OCI-LY7 (cell line): ENCODE measurements around the gene ZNF513. TPM values are rescaled to one million over a fixed set of nuclear protein-coding genes. Genes with fewer than 3 reads are reported as not detected.

Source experiments
- BruUV-seq: library from RNA; stranded (reverse); fragments of 400-500 nt; replicated peaks from 2 replicates; lab custom pipeline; 2021; lab: Mats Ljungman, UMichigan
- CTCF ChIA-PET: fragments of 300-600 bp; sonication (Branson Sonifier 250); formaldehyde crosslinking; loops from one replicate; lab custom pipeline; 2022; ENCODE audit warnings: antibody characterized with exemption; ENCODE audit not compliant: unreplicated experiment; lab: Charles Lee
- POLR2A ChIA-PET: fragments of 300-600 bp; sonication (Branson Sonifier 250); formaldehyde crosslinking; loops from one replicate; lab custom pipeline; 2022; ENCODE audit warnings: antibody characterized with exemption; lab: Charles Lee
- DNase-seq: peaks from one replicate; pipeline ENCODE4 v3.0.0-alpha.2; 2015; ENCODE audit warnings: low spot score
- H2AFZ ChIP-seq: fragments of 200-600 bp; sonication (generic), shearing (Covaris generic); 2 replicates; pipeline ENCODE4 v1.6.1; 2014; ENCODE audit warnings: mild to moderate bottlenecking, antibody characterized with exemption, low read length, moderate library complexity
- H3K27ac ChIP-seq: fragments of 200-600 bp; sonication (generic); 2 replicates; pipeline ENCODE4 v1.5.1; 2014; ENCODE audit warnings: mixed run types, low read depth, mild to moderate bottlenecking, moderate library complexity, low read length, inconsistent platforms; ENCODE audit not compliant: poor library complexity, severe bottlenecking
- H3K36me3 ChIP-seq: fragments of 200-600 bp; sonication (generic); 2 replicates; pipeline ENCODE4 v1.6.1; 2014; ENCODE audit warnings: mild to moderate bottlenecking, antibody characterized with exemption, low read length, moderate library complexity, mixed read lengths; ENCODE audit not compliant: insufficient read depth
- H3K4me1 ChIP-seq: fragments of 200-600 bp; sonication (generic); 2 replicates; pipeline ENCODE4 v1.5.1; 2014; ENCODE audit warnings: mild to moderate bottlenecking, low read length; ENCODE audit not compliant: insufficient read depth, poor library complexity, severe bottlenecking
- H3K4me2 ChIP-seq: fragments of 200-600 bp; sonication (generic); 2 replicates; pipeline ENCODE4 v1.6.1; 2014; ENCODE audit warnings: mild to moderate bottlenecking, low read length
- H3K4me3 ChIP-seq: fragments of 200-600 bp; sonication (generic); 2 replicates; pipeline ENCODE4 v1.5.1; 2014; ENCODE audit warnings: mild to moderate bottlenecking, low read depth, low read length; ENCODE audit not compliant: poor library complexity, severe bottlenecking
- H3K79me2 ChIP-seq: fragments of 200-600 bp; sonication (generic); 2 replicates; pipeline ENCODE4 v1.6.1; 2016; ENCODE audit warnings: low read depth, mild to moderate bottlenecking, low read length, moderate library complexity, mixed read lengths; ENCODE audit not compliant: insufficient read depth
- H3K9me2 ChIP-seq: fragments of 200-600 bp; sonication (generic); 2 replicates; pipeline ENCODE4 v1.6.1; 2016; ENCODE audit warnings: mild to moderate bottlenecking, low read length, mixed read lengths; ENCODE audit not compliant: insufficient read depth
- H3K9me3 ChIP-seq: fragments of 200-600 bp; sonication (generic); 2 replicates; pipeline ENCODE4 v1.6.1; 2014; ENCODE audit warnings: mild to moderate bottlenecking, mixed run types, low read length, mixed read lengths
- H4K20me1 ChIP-seq: fragments of 200-600 bp; sonication (generic); 2 replicates; pipeline ENCODE4 v1.6.1; 2014; ENCODE audit warnings: mild to moderate bottlenecking, antibody characterized with exemption, low read length, moderate library complexity, mixed read lengths; ENCODE audit not compliant: insufficient read depth
- EZH2phosphoT487 ChIP-seq: fragments of 200-600 bp; sonication (generic); IDR thresholded peaks from 2 replicates; pipeline ENCODE4 v1.6.1; 2018; ENCODE audit warnings: low read depth, borderline replicate concordance, mild to moderate bottlenecking, mixed run types, antibody characterized with exemption, low read length, moderate library complexity, mixed read lengths
- intact Hi-C: fragments of 100-400 bp; cut with micrococcal nuclease; formaldehyde crosslinking; loops from one replicate; pipeline ENCODE4 v1.10.0; 2022; ENCODE audit not compliant: unreplicated experiment
- total RNA-seq, 2 experiments: library from RNA; depleted of rRNA in 1 of 2; stranded (reverse); fragments of >200 nt in 1 of 2; shearing (Covaris generic) in 1 of 2; gene quantifications; 2 replicates each; pipeline ENCODE4 v1.2.3, GENCODE V29; 2014 to 2022
- TF ChIP-seq, protein P1 (sequence below): fragments of 200-600 bp; sonication (generic); conservative IDR thresholded peaks from 2 replicates; pipeline ENCODE4 v1.5.1; 2014; ENCODE audit warnings: mild to moderate bottlenecking, antibody characterized with exemption, low read length, moderate library complexity, mixed read lengths

The ZNF513 gene
- total RNA-seq, 2 experiments from 2014 or later: 10.0 to 10.9 TPM

DNA sequence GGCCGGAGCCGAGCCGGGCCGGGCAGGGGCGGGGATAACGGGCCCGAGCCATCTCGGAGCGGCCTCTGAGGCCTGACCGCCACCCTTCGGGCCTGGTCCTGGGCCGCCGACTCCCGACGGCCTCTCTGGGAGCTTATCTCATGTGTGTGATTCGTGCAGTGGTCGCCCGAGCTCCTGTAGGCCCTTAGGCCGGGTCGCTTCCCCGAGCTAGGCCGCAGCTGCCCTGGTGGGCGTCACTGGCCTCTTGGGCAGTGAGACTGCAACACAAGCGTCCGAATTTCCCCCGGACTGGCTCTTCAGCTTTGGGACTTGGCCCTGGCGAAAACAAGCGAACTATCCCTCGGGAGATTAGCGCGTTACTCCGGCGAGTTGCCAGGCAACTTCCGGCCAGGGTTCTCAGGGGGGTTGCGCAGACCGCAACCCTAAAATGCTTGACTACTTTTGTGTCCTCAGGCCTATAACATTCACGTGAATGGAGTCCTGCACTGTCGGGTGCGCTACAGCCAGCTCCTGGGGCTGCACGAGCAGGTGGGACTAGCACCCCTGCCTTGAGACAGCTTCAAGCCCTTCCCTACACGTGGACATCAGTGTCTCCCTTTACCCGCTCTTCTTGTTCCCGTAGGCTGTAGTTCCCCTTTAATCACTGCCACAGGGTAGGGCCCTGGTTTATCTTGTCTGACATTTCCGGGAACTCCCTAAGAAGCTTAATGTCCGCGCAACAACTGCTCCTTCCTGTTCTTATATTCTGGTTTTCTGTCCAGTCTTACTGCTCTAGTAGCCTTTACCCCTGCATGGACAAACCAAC, 9.5 kb downstream of the ZNF513 start:
- Histone ChIP-seq H3K4me2 (peak overlapping the region; percentile 99), H3K79me2 (peaks cover 35% of the 10 kb centered on the region), H3K36me3 (peaks cover 68% of the 10 kb centered on the region), H3K9me2 (no peaks in the 10 kb centered on the region), H4K20me1 (no peaks in the 10 kb centered on the region), H2AFZ (peak overlapping the region; percentile 12; the same call in 1 of the 2 replicates), H3K4me3 (peak overlapping the region; percentile 90), H3K27ac (peak overlapping the region; percentile 68), H3K4me1 (peaks cover 27% of the 10 kb centered on the region), H3K9me3 (no peaks in the 10 kb centered on the region)
- ChIA-PET CTCF (interaction anchor here (0.6 kb wide), 1 partner anchor 25 kb away, joined by 3 read pairs; no protein-coding TSS in a partner anchor), POLR2A (interaction anchor here (0.6 to 2.2 kb wide), 5 partner anchors 9 to 215 kb away, joined by 3 to 18 read pairs (median 3); partner anchors contain the start of genes GTF3C2 and ZNF513)
- BruUV-seq: no TSS peak
- no peak for TF ChIP-seq EZH2phosphoT487
- TF ChIP-seq, protein P1, sequence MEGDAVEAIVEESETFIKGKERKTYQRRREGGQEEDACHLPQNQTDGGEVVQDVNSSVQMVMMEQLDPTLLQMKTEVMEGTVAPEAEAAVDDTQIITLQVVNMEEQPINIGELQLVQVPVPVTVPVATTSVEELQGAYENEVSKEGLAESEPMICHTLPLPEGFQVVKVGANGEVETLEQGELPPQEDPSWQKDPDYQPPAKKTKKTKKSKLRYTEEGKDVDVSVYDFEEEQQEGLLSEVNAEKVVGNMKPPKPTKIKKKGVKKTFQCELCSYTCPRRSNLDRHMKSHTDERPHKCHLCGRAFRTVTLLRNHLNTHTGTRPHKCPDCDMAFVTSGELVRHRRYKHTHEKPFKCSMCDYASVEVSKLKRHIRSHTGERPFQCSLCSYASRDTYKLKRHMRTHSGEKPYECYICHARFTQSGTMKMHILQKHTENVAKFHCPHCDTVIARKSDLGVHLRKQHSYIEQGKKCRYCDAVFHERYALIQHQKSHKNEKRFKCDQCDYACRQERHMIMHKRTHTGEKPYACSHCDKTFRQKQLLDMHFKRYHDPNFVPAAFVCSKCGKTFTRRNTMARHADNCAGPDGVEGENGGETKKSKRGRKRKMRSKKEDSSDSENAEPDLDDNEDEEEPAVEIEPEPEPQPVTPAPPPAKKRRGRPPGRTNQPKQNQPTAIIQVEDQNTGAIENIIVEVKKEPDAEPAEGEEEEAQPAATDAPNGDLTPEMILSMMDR: no peak
- intact Hi-C loops: loop anchor here (1.0 to 2.0 kb wide), 3 partner anchors 15 to 258 kb away; partner anchors contain the start of genes CCDC121, GPN1, GTF3C2 and MPV17
- peak; percentile 74 for DNase-seq

DNA sequence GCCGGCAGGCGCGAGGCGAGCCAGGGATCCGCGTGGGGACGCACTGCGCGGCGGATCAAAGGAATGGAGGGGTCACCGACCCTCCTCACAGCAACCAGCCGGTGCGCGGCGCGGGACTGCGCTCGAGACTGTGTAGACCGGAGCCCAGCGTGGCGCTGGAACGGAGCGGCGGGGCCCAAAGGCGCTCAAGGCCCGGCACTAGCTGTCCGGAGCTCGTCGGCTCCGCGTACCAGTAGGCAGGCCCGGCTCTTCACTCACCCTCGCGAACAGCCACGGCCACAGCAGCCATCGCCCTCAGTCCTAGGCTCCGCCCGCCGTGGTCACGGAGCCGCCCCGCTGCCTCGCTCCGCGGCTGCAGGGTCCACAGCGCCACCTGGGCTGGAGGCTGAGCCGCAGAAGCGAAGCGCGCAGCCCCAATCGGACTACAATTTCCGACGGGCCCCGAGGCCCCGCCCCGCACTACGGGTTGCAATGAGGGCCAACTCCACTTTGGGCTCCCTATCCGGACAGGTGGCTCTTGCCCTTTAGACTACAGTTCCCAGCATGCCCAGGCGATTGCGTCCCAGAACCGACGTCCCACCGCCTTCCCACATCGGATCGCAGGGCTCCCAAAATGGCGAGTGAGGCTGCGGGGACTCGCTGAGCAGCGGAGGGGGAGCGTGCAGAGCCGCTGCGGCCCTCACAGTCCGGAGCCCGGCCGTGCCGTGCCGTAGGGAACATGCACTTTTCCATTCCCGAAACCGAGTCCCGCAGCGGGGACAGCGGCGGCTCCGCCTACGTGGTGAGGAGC, 10.3 kb downstream of the ZNF513 start, which contains the start of the genes EIF2B4 and SNX17:
Gene EIF2B4, minus strand, starts transcription at position 313 of the 790 bp plus-strand sequence. Its CDS starts 24 bp downstream, at position 289.
Gene SNX17, plus strand, starts transcription at position 591 of the 790 bp plus-strand sequence. Its CDS starts 128 bp downstream, at position 719.
- Histone ChIP-seq H3K27ac (peak within 1 kb of the TSS; percentile 68), H2AFZ (peak within 1 kb of the TSS; percentile 61), H4K20me1 (no peaks in the 10 kb centered on the region), H3K36me3 (peaks cover 67% of the 10 kb centered on the region), H3K79me2 (peaks cover 35% of the 10 kb centered on the region), H3K9me3 (no peaks in the 10 kb centered on the region), H3K9me2 (no peaks in the 10 kb centered on the region), H3K4me3 (peak within 1 kb of the TSS; percentile 90), H3K4me1 (peaks cover 27% of the 10 kb centered on the region), H3K4me2 (peak within 1 kb of the TSS; percentile 100)
- TF ChIP-seq EZH2phosphoT487: no peak
- TF ChIP-seq, protein P1: peak; percentile 81
- CTCF ChIA-PET: interaction anchor here (0.8 to 1.3 kb wide), 3 partner anchors 9 to 58 kb away, joined by 3 to 4 read pairs (median 4); partner anchors contain the start of genes MPV17 and NRBP1
- DNase-seq: peak; percentile 99
- POLR2A ChIA-PET: interaction anchor here (0.6 to 2.2 kb wide), 6 partner anchors 10 to 59 kb away, joined by 3 to 18 read pairs (median 5); partner anchors contain the start of genes GTF3C2, NRBP1 and ZNF513
- BruUV-seq: no TSS peak
- intact Hi-C loops: loop anchor here (1.0 to 2.0 kb wide), 3 partner anchors 14 to 259 kb away; partner anchors contain the start of genes CCDC121, GPN1, GTF3C2 and MPV17
